Loucy (cell line): Measurements from ENCODE around the gene ANKRD40.

ENCODE experiments used
- EZH2phosphoT487 ChIP-seq: fragments of 200-600 bp; IDR thresholded peaks from 2 replicates; pipeline ENCODE4 v1.6.1; 2018; ENCODE audit warnings: antibody characterized with exemption, mild to moderate bottlenecking, moderate library complexity, borderline replicate concordance
- TF ChIP-seq, protein P1 (sequence below): fragments of 200-600 bp; sonication (generic); conservative IDR thresholded peaks from 2 replicates; pipeline ENCODE4 v1.5.1; 2014; ENCODE audit warnings: mild to moderate bottlenecking, antibody characterized with exemption, low read length

DNA sequence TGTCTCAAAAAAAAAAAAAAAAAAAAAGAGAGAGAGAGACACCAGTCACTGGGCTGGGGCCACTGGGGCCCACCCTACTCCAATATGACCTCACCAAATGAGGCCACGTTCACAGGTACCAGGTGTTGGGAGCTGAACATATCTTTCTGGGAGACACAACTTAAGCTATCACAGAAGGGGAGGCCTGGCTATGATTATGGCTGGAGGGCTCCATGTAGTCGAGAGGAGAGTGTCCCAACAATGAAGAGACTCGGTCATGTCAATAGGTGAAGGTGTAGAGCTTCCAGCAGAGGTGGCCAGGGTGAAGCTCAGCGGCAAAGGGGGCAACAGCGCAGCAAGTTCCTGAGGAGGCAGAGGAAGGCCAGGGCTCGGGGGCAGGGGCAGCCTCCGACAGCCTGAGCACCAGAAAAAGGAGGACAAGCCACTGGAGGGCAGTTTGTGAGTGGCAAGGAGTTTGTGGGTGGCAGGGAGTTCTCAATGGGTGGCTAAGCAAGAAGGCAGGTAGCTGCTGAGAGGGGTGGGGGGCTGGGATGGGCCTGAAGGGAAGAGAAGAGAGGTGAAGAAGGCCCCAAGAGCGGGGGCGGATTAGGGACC is 45.0 kb downstream of the ANKRD40 start:
- TF ChIP-seq, protein P1, sequence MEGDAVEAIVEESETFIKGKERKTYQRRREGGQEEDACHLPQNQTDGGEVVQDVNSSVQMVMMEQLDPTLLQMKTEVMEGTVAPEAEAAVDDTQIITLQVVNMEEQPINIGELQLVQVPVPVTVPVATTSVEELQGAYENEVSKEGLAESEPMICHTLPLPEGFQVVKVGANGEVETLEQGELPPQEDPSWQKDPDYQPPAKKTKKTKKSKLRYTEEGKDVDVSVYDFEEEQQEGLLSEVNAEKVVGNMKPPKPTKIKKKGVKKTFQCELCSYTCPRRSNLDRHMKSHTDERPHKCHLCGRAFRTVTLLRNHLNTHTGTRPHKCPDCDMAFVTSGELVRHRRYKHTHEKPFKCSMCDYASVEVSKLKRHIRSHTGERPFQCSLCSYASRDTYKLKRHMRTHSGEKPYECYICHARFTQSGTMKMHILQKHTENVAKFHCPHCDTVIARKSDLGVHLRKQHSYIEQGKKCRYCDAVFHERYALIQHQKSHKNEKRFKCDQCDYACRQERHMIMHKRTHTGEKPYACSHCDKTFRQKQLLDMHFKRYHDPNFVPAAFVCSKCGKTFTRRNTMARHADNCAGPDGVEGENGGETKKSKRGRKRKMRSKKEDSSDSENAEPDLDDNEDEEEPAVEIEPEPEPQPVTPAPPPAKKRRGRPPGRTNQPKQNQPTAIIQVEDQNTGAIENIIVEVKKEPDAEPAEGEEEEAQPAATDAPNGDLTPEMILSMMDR, result no peak
- no peak for TF ChIP-seq EZH2phosphoT487
